Measurements from ENCODE around the gene SLC44A3.

GRCh38 chr1:94912263-94913184 lies 92.4 kb downstream of the SLC44A3 start:
- no peak for TF ChIP-seq CTCF (IDR thresholded peaks at IDR 0.05; ENCODE audit: low read depth, low read length)
- TF ChIP-seq MAX (IDR thresholded peaks at IDR 0.05; ENCODE audit: low read depth, low read length): no peak
